ENCODE measurements around the gene HPN. TPM values are rescaled to one million over a fixed set of nuclear protein-coding genes. Genes with fewer than 3 reads are reported as not detected.
A peak's percentile ranks its signal among the peaks of the same experiment; 100 is the strongest.
"Not testable (repeated sequence)": the region's sequence is repeated elsewhere in the genome, so short reads cannot be mapped to it uniquely, and the experiment has no call there.

HPN gene
- total RNA-seq, 3 donors from 2014 or later = 0.26 to 0.38 TPM; not detected in 1

GRCh38 chr19:35013820-35014754 lies 27.4 kb upstream of the HPN start:
- DNase-seq = peak; percentile 37
- H3K9me3 Mint-ChIP-seq = no peaks in the 10 kb centered on the region
- H3K36me3 Mint-ChIP-seq (ENCODE audit: insufficient read depth) = peaks cover 36% of the 10 kb centered on the region
- peak overlapping the region; percentile 74 for H3K4me3 Mint-ChIP-seq
- H3K4me1 Mint-ChIP-seq (ENCODE audit: low read depth) = peaks cover 66% of the 10 kb centered on the region
- peak; percentile 10 to 29 for ATAC-seq
- H3K27me3 Mint-ChIP-seq (ENCODE audit: low read depth) = no peaks in the 10 kb centered on the region

DNA sequence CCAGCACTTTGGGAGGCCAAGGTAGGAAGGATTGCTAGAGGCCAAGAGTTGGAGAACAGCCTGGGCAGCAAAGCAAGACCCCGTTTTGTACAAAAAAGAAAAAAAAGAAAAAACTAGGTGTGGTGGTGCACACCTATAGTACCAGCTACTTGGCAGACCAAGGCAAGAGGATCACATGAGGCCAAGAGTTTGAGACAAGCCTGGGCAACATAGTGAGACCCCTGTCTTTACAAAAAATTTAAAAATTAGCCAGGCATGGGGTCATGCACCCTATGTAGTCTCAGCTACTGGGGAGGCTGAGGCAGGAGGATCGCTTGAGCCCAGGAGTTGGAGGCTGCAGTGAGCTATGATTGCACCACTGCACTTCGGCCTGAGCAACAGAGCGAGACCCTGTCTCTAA lies 26.7 kb upstream of the HPN start:
- ATAC-seq; H3K9me3 Mint-ChIP-seq; H3K4me3 Mint-ChIP-seq; DNase-seq; H3K27me3 Mint-ChIP-seq (ENCODE audit: low read depth): not testable (repeated sequence)
- Mint-ChIP-seq H3K4me1 (ENCODE audit: low read depth) (peaks cover 61% of the 10 kb centered on the region), H3K36me3 (ENCODE audit: insufficient read depth) (peaks cover 39% of the 10 kb centered on the region)

DNA sequence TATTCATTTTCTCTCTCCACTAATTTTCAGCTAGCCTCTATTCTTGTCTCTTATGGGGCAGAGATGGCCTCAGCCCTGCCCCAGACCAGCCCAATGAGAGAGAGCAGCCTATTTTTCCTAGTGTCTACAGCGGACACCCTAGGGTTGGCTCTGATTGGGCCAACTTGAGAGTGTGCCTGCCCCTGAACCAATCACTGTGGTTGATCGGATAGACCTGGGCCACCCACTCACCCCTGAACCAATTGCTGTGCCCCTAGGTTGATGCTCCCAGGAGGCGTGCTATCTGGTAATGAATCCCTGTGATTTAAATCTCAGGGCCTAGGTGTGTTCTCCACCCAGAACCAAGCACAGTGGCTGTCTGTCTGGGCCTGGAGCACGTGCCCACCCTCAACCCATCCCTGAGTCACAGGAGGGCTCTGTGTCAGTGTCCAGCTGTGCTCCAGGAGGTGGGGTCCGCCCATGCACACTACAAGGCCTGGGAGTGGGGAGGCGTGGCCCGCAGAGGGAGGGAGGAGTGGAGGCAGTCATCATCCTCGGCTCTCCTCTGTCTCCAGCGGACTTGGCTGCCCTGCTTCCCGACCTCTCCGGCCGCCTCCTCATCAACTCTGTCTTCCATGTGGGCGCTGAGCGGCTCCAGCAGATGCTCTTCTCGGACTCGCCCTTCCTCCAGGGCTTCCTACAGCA lies 26.1 kb upstream of the HPN start:
- Mint-ChIP-seq H3K27me3 (ENCODE audit: low read depth) (no peaks in the 10 kb centered on the region), H3K9me3 (no peaks in the 10 kb centered on the region), H3K4me3 (no peak overlapping the region), H3K36me3 (ENCODE audit: insufficient read depth) (peaks cover 37% of the 10 kb centered on the region), H3K4me1 (ENCODE audit: low read depth) (peaks cover 58% of the 10 kb centered on the region)
- no peak for ATAC-seq
- no peak for DNase-seq

DNA sequence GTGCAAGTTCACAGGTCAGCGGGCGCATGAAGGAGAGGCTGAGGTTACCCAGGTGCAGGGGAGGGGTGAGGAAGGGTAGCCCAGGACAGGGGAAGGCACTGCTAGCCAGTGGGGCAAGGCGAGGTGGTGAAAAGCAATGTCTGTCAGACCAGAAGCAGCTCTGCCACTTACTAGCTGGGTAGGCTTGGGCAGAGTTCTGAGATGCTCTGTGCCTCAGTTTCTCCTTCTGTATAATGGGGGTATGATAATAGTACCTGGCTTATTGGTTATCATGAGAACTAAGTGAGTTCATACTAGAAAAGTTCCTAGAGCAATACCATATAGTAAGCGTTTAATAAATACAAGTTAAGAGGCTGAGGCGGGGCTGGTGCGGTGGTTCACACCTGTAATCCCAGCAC lies 25.6 kb upstream of the HPN start:
- no peak for ATAC-seq
- no peak for DNase-seq
- no peak overlapping the region for H3K4me3 Mint-ChIP-seq
- no peaks in the 10 kb centered on the region for H3K27me3 Mint-ChIP-seq (ENCODE audit: low read depth)
- H3K9me3 Mint-ChIP-seq = no peaks in the 10 kb centered on the region
- peaks cover 53% of the 10 kb centered on the region for H3K4me1 Mint-ChIP-seq (ENCODE audit: low read depth)
- peaks cover 38% of the 10 kb centered on the region for H3K36me3 Mint-ChIP-seq (ENCODE audit: insufficient read depth)

- Mint-ChIP-seq H3K27me3 (ENCODE audit: low read depth) (no peaks in the 10 kb centered on the region), H3K36me3 (ENCODE audit: insufficient read depth) (peaks cover 46% of the 10 kb centered on the region), H3K4me1 (ENCODE audit: low read depth) (peaks cover 37% of the 10 kb centered on the region), H3K4me3 (no peak overlapping the region), H3K9me3 (no peaks in the 10 kb centered on the region)
- ATAC-seq (no peak), DNase-seq (no peak)
These were observed 24.0 kb upstream of the HPN start for GRCh38 chr19:35017507-35017906.

DNA sequence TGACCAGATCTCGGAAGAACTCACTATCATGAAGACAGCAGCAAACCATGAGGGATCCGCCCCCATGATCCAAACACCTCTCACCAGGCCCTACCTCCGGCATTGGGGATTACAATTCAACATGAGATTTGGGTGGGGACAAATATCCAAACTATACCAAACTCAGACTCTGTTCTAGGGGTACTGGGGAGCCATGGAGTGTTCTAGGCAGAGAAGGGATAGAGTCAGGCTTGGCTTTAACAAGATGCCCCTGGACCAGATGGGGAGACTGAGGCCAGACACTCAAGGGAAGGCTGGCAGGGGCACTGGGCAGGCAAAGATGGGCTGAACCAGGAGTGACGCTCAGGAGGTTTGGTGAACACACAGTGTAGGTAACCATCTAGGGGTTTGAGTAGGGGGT lies 23.1 kb upstream of the HPN start:
- no peak for DNase-seq
- Mint-ChIP-seq H3K27me3 (ENCODE audit: low read depth) (no peaks in the 10 kb centered on the region), H3K36me3 (ENCODE audit: insufficient read depth) (peaks cover 46% of the 10 kb centered on the region)

DNA sequence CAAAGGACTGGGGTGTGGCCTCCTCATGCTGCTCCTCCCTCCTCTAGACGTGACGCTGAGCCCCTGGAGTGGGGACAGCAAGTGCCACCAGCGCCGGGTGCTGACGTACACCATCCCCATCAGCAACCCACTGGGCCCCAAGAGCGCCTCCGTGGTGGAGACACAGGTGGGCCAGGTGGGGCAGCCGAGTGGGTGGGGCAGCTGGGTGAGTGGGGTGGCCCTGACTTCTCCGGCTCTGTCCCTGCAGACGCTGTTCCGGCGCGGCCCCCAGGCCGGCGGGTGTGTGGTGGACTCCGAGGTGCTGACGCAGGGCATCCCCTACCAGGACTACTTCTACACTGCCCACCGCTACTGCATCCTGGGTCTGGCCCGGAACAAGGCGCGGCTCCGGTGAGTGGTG lies 22.4 kb upstream of the HPN start:
- DNase-seq (no peak), ATAC-seq (no peak)
- Mint-ChIP-seq H3K27me3 (ENCODE audit: low read depth) (no peaks in the 10 kb centered on the region), H3K9me3 (no peaks in the 10 kb centered on the region), H3K36me3 (ENCODE audit: insufficient read depth) (peaks cover 47% of the 10 kb centered on the region), H3K4me1 (ENCODE audit: low read depth) (peaks cover 21% of the 10 kb centered on the region), H3K4me3 (no peak overlapping the region)

More for the DNA sequence above, 23.1 kb upstream of the HPN start:
- ATAC-seq = no peak
- Mint-ChIP-seq H3K9me3 (no peaks in the 10 kb centered on the region), H3K4me3 (no peak overlapping the region), H3K4me1 (ENCODE audit: low read depth) (peaks cover 29% of the 10 kb centered on the region)

DNA sequence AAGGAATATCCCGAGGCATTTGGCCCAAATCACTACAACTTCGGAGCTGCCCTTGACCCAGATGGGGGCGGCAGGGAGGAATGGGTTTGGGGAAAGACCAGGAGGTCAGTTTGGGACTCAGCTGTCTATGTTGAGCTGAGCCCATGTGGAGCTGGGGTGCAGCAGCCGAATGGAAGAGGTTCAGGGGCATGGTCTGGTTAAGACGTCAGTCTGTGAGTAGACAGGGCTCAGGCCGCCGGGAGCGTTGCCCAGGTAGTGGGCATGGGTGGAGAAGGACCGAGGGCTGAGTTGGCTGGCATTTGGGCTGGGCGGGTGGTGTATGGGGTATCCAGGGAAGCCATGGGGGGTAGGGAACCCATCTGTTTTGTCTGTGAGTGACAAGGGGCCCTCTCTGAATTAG lies 20.5 kb upstream of the HPN start:
- ATAC-seq = no peak
- Mint-ChIP-seq H3K36me3 (ENCODE audit: insufficient read depth) (peaks cover 38% of the 10 kb centered on the region), H3K4me1 (ENCODE audit: low read depth) (peaks cover 5% of the 10 kb centered on the region), H3K27me3 (ENCODE audit: low read depth) (no peaks in the 10 kb centered on the region), H3K9me3 (no peaks in the 10 kb centered on the region), H3K4me3 (no peak overlapping the region)
- DNase-seq = no peak

DNA sequence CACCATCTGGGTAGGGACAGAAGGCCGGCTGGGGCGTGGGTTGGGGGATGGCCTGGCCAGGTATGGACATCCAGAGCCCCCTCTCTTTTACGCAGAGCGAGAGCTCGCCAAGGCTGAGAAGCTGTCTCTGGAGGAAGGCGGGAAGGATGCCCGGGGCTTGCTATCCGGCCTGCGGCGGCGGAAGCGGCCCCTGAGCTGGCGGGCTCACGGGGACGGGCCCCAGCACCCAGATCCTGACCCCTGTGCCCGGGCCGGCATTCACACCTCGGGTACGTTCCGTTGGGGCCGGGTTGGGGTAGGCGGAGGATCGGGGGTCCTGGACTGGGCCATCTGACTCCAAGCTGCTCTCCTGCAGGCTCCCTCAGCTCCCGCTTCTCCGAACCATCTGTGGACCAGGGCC lies 19.9 kb upstream of the HPN start:
- Mint-ChIP-seq H3K4me1 (ENCODE audit: low read depth) (peaks cover 5% of the 10 kb centered on the region), H3K4me3 (no peak overlapping the region), H3K9me3 (no peaks in the 10 kb centered on the region), H3K36me3 (ENCODE audit: insufficient read depth) (peaks cover 38% of the 10 kb centered on the region), H3K27me3 (ENCODE audit: low read depth) (no peaks in the 10 kb centered on the region)
- DNase-seq = no peak
- no peak for ATAC-seq

- Mint-ChIP-seq H3K27me3 (ENCODE audit: low read depth) (no peaks in the 10 kb centered on the region), H3K9me3 (no peaks in the 10 kb centered on the region), H3K4me3 (no peak overlapping the region), H3K36me3 (ENCODE audit: insufficient read depth) (peaks cover 35% of the 10 kb centered on the region), H3K4me1 (ENCODE audit: low read depth) (peaks cover 2% of the 10 kb centered on the region)
- no peak for DNase-seq
- ATAC-seq = no peak
These were observed 19.1 kb upstream of the HPN start for GRCh38 chr19:35022460-35022859.

- DNase-seq = no peak
- Mint-ChIP-seq H3K4me3 (no peak overlapping the region), H3K27me3 (ENCODE audit: low read depth) (no peaks in the 10 kb centered on the region), H3K4me1 (ENCODE audit: low read depth) (no peaks in the 10 kb centered on the region), H3K36me3 (ENCODE audit: insufficient read depth) (peaks cover 30% of the 10 kb centered on the region), H3K9me3 (no peaks in the 10 kb centered on the region)
- no peak for ATAC-seq
These were observed 18.1 kb upstream of the HPN start for GRCh38 chr19:35023428-35023827.

DNA sequence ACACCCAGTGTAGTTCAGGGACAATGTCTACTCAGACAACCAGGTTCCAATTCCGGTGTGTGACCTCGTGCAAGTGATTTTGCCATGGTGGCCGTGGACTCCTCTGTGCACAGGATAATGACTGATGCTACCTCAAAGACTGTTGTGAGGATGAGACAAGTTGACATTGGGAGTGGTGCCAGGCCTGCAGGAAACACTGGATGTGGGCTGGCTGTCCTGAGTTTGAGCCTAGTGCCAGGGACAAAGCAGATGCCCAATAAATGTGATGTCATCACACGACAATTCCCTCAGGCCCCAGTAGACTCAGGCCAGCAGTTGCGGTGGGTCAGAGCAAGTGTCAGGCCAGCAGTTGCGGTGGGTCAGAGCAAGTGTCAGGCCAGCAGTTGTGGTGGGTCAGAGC lies 17.4 kb upstream of the HPN start:
- Mint-ChIP-seq H3K36me3 (ENCODE audit: insufficient read depth) (peaks cover 26% of the 10 kb centered on the region), H3K4me1 (ENCODE audit: low read depth) (no peaks in the 10 kb centered on the region), H3K4me3 (no peak overlapping the region), H3K27me3 (ENCODE audit: low read depth) (no peaks in the 10 kb centered on the region), H3K9me3 (no peaks in the 10 kb centered on the region)
- no peak for ATAC-seq
- DNase-seq = no peak

GRCh38 chr19:35025969-35026368 lies 15.6 kb upstream of the HPN start:
- no peaks in the 10 kb centered on the region for H3K27me3 Mint-ChIP-seq (ENCODE audit: low read depth)
- ATAC-seq = no peak

GRCh38 chr19:35026418-35026817 lies 15.1 kb upstream of the HPN start:
- H3K36me3 Mint-ChIP-seq (ENCODE audit: insufficient read depth) = peaks cover 12% of the 10 kb centered on the region
- no peaks in the 10 kb centered on the region for H3K9me3 Mint-ChIP-seq
- no peak for ATAC-seq
- no peak for DNase-seq
- peaks cover 4% of the 10 kb centered on the region for H3K27me3 Mint-ChIP-seq (ENCODE audit: low read depth)
- no peak overlapping the region for H3K4me3 Mint-ChIP-seq
- peaks cover 8% of the 10 kb centered on the region for H3K4me1 Mint-ChIP-seq (ENCODE audit: low read depth)

More at GRCh38 chr19:35025969-35026368, 15.6 kb upstream of the HPN start:
- Mint-ChIP-seq H3K4me3 (no peak overlapping the region), H3K4me1 (ENCODE audit: low read depth) (peaks cover 4% of the 10 kb centered on the region), H3K36me3 (ENCODE audit: insufficient read depth) (peaks cover 14% of the 10 kb centered on the region), H3K9me3 (no peaks in the 10 kb centered on the region)
- no peak for DNase-seq

GRCh38 chr19:35027009-35027408 lies 14.5 kb upstream of the HPN start:
- Mint-ChIP-seq H3K27me3 (ENCODE audit: low read depth) (peaks cover 7% of the 10 kb centered on the region), H3K9me3 (no peaks in the 10 kb centered on the region), H3K4me3 (no peak overlapping the region), H3K4me1 (ENCODE audit: low read depth) (peaks cover 11% of the 10 kb centered on the region), H3K36me3 (ENCODE audit: insufficient read depth) (peaks cover 10% of the 10 kb centered on the region)
- DNase-seq (no peak), ATAC-seq (no peak)

Measured in activated T-cell treated with anti-CD3 and anti-CD28 coated beads, Interleukin-2, amount 50 U/mL, for 4 hours (primary cell).